ENCODE results near the gene DNAJC5.

The DNAJC5 gene

DNA sequence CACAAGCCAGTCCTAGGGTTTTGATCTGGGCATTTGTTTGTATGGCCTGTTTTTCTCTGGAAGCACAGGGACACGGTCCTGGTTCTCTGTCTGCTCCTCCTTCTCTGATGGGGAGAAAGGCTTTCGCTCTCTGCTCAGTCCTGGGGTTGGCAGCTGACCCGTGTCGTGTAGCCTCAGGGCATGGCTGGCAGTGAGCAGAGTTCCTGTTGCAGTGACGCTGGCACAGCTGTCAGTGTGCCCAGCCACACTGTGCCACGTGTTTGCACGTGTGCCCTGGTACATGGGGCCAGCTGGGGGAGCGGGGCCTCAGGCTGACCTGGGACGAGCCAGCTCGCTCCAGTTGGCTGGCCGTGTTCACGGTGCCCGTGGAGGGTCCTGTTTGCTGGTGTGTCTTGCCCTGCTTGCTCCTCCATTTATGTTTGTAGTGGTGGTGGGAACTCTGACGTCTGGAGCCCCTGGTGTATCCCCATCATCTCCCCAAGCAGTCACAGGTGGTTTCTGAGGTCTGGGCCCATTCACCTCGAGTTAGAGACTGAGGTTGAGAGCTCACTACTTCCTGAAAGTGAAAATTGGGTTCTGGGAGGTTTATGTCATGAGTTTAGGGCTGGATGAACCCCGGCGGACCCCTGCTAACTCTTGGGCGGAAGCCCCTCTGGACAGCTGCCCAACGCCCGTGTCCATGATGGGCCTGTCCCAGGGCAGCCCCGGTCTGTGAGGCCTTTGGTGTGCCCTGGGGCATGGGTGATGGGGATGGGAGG is 10.2 kb upstream of the DNAJC5 start:
- no peak for DNase-seq (ENCODE audit: low read depth in 2 of 2)

DNA sequence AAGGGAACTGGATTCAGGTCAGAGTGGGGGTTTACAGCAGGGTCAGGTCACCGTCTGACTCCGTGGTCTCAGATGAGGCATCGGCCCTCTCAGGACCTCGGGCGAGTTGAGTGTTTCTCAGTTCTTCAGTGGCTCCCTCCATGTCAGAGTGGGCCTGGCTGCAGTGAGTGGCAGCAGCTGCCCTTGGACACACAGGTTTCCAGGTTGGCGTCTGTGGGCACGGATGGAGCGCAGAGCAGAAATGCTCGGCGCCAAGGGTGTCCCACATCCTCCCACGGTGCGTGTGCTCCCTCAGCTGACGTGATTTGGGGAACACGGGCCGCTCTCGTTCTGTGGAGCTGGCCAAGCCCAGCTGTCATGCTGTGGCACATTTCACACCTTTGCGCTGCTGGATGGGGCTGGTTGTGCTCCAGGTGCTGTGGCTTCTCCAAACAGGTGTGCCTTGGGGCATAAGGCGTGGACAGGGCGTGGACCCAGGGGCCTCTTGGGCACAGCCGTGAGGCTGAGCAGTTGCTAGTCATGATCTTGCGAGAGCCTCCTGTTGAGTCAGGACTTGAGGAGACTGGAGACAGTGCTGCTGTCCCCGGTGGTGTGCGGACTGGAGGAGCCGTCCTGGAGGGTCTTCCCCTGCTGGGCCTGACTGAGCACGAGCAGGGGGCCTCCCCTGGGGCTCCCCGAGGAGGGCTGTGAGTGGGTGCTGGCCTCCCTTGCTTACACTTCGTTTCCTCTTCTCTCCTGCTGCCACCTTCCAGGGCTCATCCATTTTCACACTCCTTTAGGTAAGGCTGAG is 9.5 kb upstream of the DNAJC5 start:
- DNase-seq (ENCODE audit: low read depth in 2 of 2) = no peak

- DNase-seq (ENCODE audit: low read depth in 2 of 2) = no peak
Measured at GRCh38 chr20:63886054-63886419, 8.9 kb upstream of the DNAJC5 start.

DNA sequence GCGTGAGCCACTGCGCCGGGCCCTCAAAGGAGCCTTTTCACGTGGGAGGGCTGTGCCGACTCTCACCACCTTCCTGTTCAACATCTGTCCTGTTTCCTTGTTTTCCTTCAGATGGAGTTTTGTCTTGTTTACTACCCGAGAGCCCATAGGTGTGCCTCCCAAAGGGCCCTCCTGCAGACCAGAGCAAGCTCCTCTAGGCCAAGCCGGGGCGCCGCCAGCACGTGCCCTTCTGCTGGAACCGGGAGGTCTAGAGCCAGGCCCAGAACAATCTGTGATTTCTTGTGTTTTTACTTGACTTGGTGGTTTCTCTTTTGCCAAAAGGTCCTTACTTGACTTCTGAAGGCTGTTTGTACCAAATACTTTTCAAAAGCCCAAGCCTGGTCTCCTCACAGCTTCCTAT is 8.0 kb upstream of the DNAJC5 start:
- DNase-seq (ENCODE audit: low read depth in 2 of 2) = no peak

DNA sequence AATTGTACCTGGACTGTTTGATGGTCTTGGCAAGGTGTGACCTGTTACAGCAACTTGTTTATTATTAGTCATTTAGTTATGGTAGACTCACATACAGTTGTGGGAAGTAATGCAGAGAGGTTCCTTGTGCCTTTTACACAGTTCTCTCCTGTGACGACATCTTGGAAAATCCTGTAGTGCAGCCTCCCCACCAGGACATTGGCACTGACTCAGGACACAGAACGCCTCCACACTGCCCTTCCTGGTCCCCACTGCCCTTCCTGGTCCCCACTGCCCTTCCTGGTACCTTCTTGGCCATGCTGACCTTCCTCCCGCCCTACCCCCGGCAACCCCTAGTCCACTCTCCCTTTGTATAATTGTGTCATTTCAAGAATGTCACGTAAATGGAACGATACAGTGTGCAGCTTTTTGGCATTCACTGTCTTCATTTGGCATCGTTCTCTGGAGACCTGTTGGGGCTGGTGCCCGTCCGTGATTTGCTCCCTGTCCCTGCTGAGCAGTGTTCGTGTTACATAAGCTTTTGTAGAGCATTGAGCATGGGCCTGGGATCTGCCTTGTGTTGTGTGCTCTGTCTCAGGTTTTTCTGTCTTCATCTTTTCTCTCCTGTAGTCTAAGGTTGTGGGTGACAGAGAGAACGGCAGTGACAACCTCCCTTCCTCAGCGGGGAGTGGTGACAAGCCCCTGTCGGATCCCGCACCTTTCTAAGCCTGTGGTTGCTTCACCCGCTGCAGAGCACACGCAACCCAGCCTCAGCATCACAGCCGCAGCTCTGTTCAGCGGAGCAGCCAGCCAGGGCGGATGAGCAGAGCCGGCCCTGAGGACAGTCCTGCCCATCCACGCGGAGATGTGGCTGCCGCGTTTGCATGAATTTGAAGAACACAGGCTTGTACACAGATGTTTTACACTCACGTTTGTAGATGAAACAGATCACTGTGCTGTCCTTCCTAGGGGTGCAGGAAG is 5.4 kb upstream of the DNAJC5 start:
- no peak for DNase-seq (ENCODE audit: low read depth in 2 of 2)

- DNase-seq (ENCODE audit: low read depth in 2 of 2) = no peak
Measured at GRCh38 chr20:63890201-63890576, 4.7 kb upstream of the DNAJC5 start.

DNA sequence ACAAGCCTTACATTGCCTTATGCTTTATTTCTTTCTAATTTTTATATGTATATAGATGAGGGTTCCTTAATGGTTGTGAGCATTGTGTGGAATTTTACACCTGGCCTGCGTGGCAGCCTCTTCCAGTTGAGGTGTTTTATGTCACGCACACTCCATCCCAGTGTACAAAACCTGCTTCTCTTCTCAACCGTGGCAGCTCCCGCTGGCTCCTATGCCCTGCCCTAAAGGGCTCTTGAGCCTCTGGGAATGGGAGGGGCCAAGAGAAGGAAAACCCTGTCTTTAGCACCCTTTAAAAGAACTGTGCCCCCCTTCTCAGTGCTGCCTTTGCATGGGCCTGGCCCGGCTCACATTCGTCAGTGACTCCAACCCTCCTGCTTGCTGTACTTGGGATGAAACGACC is 4.3 kb upstream of the DNAJC5 start:
- DNase-seq (ENCODE audit: low read depth in 2 of 2) = no peak

DNA sequence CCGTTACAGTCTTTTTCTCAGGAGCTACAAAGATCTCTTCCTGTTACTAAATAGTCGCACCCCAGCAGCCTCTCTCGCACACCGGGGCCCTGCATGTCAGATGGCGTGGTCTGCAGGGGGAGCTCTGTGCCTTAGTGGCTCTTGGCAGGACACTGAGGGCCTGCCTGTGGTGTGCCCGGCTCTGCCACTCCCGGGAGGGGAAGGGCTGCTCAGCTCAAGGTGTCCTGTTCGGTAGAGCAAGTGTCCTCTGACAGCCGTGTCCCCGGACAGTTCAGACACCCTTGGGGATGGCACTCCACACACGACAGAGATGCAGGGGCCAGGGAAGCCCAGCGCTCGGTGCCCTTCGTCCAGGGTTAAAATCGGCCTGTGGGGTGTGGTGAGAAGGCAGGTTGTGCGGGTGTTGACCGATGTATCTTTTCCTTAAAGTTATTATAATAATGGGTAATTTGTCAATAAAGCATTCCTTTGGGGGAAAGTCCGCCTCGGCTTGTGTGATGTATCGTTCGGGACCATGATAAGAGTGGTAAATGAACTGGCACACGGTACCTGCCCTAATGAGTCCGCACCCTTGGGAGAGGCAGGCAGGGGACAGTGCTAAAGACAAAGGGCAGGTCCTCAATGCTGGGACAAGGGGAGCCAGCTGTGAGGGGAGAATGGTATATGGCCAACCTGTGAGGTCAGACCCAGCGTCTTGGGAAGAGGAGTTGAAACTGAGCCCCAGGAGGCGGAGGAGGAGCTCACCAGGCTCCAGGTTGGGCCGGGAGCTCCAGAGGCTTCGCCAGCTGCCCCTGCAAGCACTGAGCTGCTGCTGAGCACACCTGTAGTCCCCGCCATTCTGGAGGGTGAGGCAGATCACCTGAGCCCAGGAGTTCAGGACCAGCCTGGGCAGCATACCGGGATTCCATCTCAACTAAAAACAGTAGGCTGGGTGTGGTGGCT is 3.6 kb upstream of the DNAJC5 start:
- no peak for DNase-seq (ENCODE audit: low read depth in 2 of 2)

DNA sequence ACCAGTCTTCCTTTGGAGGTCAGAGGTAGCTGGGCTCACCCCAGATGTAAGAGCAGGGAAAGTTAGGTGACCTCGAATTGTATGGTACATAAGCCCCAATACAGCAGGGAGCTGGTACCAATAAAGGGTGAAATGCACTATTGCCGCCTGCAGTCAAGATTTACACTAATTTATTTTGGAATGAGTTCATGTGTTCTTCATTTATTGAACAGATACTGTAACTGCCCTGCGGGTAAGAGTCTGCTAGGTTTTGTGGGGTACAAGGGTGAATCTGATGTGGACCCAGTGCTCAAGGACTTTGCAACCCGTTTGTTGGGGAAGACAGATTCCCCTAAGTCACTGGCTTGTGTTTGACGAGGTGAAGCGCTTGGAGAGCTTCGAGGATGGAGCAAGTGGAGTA is 2.5 kb upstream of the DNAJC5 start:
- DNase-seq (ENCODE audit: low read depth in 2 of 2) = no peak

GRCh38 chr20:63893999-63894357 is 948 bp upstream of the DNAJC5 start:
- DNase-seq (ENCODE audit: low read depth in 2 of 2) = no peak

DNA sequence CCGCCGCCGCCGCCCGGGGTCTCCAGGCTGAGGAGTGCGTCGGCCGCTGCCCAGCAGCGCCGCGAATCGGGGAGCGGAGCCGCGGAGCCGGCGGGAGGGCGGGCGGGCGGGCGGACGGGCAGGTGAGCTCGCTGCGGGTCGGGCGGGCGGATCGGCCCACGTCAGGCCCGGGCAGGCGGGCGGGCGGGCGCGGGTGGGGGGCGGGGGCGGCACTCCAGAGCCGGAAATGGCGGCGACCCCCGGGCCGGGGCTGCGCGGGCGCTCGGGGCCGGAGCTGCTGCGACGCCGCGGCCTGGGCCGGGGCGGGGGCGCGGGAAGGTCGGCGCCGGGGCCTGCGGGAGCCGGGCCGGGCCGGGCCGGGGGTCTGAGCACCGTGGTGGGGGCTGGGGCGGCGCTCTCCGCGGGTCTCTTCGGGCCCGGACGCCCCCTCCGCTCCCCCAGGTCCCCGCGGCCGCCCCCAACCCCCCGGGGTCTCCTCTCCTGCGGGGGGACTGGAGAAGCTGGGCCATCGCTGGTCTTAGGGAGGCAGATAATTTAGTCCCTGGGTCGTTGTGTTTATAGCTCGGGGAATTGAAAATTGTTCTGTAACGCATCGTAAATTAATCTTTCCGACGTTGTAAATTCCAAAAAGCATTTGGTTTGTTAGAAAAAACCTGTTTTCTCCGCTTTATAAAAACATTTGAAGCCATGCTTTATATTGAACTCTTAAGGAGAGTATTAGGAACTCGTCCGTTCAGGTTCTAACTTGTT is 451 bp downstream of the DNAJC5 start:
- DNase-seq (ENCODE audit: low read depth in 2 of 2) = no peak

GRCh38 chr20:63895952-63896263 is 982 bp downstream of the DNAJC5 start:
- no peak for DNase-seq (ENCODE audit: low read depth in 2 of 2)

- DNase-seq (ENCODE audit: low read depth in 2 of 2) = peak in 1 of 2 donors; percentile 15
Measured at GRCh38 chr20:63896264-63897105, 1.6 kb downstream of the DNAJC5 start.

GRCh38 chr20:63897978-63898561 is 3.1 kb downstream of the DNAJC5 start:
- DNase-seq (ENCODE audit: low read depth in 2 of 2) = no peak

DNA sequence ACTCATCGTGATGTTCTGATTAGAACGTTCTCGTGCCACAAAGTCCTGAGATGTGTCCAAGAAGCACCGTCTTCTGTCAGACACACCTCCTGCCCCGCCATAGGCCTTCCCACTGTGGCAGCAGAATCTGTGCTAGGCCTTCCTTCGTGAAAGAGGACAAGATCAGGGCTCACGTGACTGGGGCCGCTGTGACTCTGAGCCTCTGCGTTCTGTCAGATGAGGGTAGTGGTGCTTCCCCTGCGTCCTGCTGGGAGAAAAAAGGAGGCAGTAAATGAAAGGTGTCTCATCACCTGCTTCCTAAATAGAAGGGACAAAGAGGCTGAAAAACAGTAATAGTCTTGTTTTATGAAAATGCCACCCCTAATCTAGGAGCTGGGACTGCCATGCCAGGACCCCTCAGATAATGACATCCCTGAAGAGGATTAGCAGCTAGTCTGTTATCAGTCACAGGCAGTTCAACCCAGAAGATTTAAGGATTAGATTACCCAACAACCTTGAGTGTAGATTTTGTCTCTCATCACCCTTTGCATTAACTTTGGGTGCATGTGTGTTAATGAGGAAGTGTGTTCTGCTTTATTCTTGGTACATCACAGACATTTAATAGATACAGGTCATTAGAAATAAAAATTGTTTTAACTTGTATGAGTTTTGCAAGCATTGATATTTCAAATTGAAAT is 4.1 kb downstream of the DNAJC5 start:
- no peak for DNase-seq (ENCODE audit: low read depth in 2 of 2)

DNA sequence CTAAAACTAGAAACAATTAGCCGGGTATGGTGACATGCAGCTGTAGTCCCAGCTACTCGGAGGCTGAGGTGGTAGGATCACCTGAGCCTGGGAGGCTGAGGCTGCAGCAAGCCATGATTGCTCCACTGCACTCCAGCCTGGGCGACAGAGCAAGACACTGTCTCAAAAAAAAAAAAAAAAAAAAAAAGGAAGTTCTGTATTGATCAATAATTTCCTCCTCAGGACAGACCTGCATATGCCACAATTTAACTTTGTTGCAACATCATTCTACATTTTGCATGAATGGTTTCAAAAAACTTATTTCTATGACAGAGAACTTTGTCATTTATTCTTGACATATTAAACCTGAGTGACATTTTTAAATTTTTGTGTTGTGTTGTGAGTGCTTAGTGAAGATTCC is 5.5 kb downstream of the DNAJC5 start:
- no peak for DNase-seq (ENCODE audit: low read depth in 2 of 2)

DNA sequence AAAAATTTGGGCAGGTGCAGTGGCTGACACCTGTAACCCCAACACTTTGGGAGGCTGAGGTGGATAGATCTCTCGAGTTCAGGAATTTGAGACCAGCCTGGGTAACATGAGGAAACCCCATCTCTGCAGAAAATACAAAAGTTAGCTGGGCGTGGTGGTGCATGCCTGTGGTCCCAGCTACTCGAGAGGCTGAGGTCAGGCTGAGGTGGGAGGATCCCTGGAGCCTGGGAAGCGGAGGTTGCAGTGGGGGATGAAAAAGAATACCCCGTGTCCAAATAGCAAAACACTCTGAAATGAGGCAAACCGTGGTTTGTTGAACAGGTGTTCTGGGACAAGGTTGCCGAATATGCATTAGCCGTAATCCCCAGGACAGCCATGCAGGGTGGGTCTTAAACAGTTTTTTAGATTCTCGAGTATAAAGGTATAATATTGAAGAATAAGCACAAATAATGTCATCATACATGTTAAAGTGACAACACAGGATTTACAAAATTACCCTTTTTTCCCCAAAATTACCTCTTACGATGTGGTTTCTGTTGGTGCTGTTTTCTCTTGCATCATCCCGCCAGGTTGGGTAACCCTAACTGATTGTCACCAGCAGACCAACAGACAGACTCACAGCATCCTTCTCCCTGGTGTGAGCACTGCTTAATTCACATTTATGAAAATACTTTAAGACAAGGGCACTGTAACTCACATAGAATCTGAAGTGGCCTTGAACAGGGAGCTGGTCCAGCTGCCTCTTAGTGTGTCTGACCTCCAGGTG is 9.1 kb downstream of the DNAJC5 start:
- DNase-seq (ENCODE audit: low read depth in 2 of 2) = no peak
